Measurements from ENCODE around the gene TASOR. TPM values are rescaled to one million over a fixed set of nuclear protein-coding genes. Genes with fewer than 3 reads are reported as not detected.

Gene TASOR
- 11.8 TPM for polyA plus RNA-seq (2012; ENCODE audit: insufficient read length, low read depth)

- TF ChIP-seq POLR2AphosphoS5 (IDR thresholded peaks at IDR 0.05; ENCODE audit: low read depth, low read length) = peak; percentile 41; the same call in 1 of the 2 replicates
- no peak for TF ChIP-seq SIN3A (IDR thresholded peaks at IDR 0.05; ENCODE audit: borderline replicate concordance, insufficient read depth, low read length)
- no peak for TF ChIP-seq TAF1 (IDR thresholded peaks at IDR 0.05; ENCODE audit: borderline replicate concordance, insufficient read depth, low read length)
- no peak for TF ChIP-seq FOXP2 (optimal IDR thresholded peaks at IDR 0.05; ENCODE audit: borderline replicate concordance, extremely low read depth, extremely low read length, insufficient read depth)
These were observed at the start of gene TASOR for GRCh38 chr3:56683122-56683817. TASOR (minus strand) TSS chr3:56683265; CDS start chr3:56683006, 259 bp downstream.

- no peak for TF ChIP-seq SIN3A (IDR thresholded peaks at IDR 0.05; ENCODE audit: borderline replicate concordance, insufficient read depth, low read length)
These were observed 49.0 kb upstream of the TASOR start for GRCh38 chr3:56732109-56732508.

GRCh38 chr3:56725175-56725574 is 42.1 kb upstream of the TASOR start:
- TF ChIP-seq TAF1 (IDR thresholded peaks at IDR 0.05; ENCODE audit: borderline replicate concordance, insufficient read depth, low read length) = no peak
- no peak for TF ChIP-seq SIN3A (IDR thresholded peaks at IDR 0.05; ENCODE audit: borderline replicate concordance, insufficient read depth, low read length)
- no peak for TF ChIP-seq POLR2AphosphoS5 (IDR thresholded peaks at IDR 0.05; ENCODE audit: low read depth, low read length)
- no peak for TF ChIP-seq FOXP2 (optimal IDR thresholded peaks at IDR 0.05; ENCODE audit: borderline replicate concordance, extremely low read depth, extremely low read length, insufficient read depth)
- TF ChIP-seq REST (IDR thresholded peaks at IDR 0.05; ENCODE audit: insufficient read depth in 1 of 2, low read depth in 2 of 2, low read length in 2 of 2) = no peak

GRCh38 chr3:56724676-56725075 is 41.6 kb upstream of the TASOR start:
- TF ChIP-seq REST (IDR thresholded peaks at IDR 0.05; ENCODE audit: insufficient read depth in 1 of 2, low read depth in 2 of 2, low read length in 2 of 2) = no peak
- TF ChIP-seq SIN3A (IDR thresholded peaks at IDR 0.05; ENCODE audit: borderline replicate concordance, insufficient read depth, low read length) = no peak
- TF ChIP-seq TAF1 (IDR thresholded peaks at IDR 0.05; ENCODE audit: borderline replicate concordance, insufficient read depth, low read length) = no peak
- no peak for TF ChIP-seq POLR2AphosphoS5 (IDR thresholded peaks at IDR 0.05; ENCODE audit: low read depth, low read length)
- no peak for TF ChIP-seq FOXP2 (optimal IDR thresholded peaks at IDR 0.05; ENCODE audit: borderline replicate concordance, extremely low read depth, extremely low read length, insufficient read depth)

- TF ChIP-seq TAF1 (IDR thresholded peaks at IDR 0.05; ENCODE audit: borderline replicate concordance, insufficient read depth, low read length) = no peak
- no peak for TF ChIP-seq POLR2AphosphoS5 (IDR thresholded peaks at IDR 0.05; ENCODE audit: low read depth, low read length)
These were observed 37.8 kb upstream of the TASOR start for GRCh38 chr3:56720849-56721248.

GRCh38 chr3:56711344-56711743 is 28.3 kb upstream of the TASOR start:
- TF ChIP-seq POLR2AphosphoS5 (IDR thresholded peaks at IDR 0.05; ENCODE audit: low read depth, low read length) (no peak), FOXP2 (optimal IDR thresholded peaks at IDR 0.05; ENCODE audit: borderline replicate concordance, extremely low read depth, extremely low read length, insufficient read depth) (no peak), REST (IDR thresholded peaks at IDR 0.05; ENCODE audit: insufficient read depth in 1 of 2, low read depth in 2 of 2, low read length in 2 of 2) (no peak), SIN3A (IDR thresholded peaks at IDR 0.05; ENCODE audit: borderline replicate concordance, insufficient read depth, low read length) (no peak), TAF1 (IDR thresholded peaks at IDR 0.05; ENCODE audit: borderline replicate concordance, insufficient read depth, low read length) (no peak)

All from PFSK-1 (cell line).